ENCODE data around the gene PDCD6IP. TPM values are rescaled to one million over a fixed set of nuclear protein-coding genes. Genes with fewer than 3 reads are reported as not detected.

PDCD6IP gene
- total RNA-seq, 2 experiments from 2014 or later: 163 to 168 TPM

GRCh38 chr3:33799202-33799551, 747 bp downstream of the PDCD6IP start:
- CTCF ChIA-PET: interaction anchor here (1.2 to 4.0 kb wide), 5 partner anchors 8 to 154 kb away, joined by 3 to 28 read pairs (median 3); no protein-coding TSS in a partner anchor
- POLR2A ChIA-PET: interaction anchor here (0.5 to 1.2 kb wide), 3 partner anchors 82 to 737 kb away, joined by 3 read pairs; no protein-coding TSS in a partner anchor
- intact Hi-C loops (cut with micrococcal nuclease): loop anchor here (2.0 to 10.0 kb wide), 5 partner anchors 80 to 1114 kb away; partner anchors contain the start of genes CCR4, CLASP2, CNOT10 and CRTAP

GRCh38 chr3:33803252-33803651, 4.8 kb downstream of the PDCD6IP start:
- Mint-ChIP-seq H3K27ac (no peak overlapping the region), H3K4me3 (no peak overlapping the region)
- CTCF ChIA-PET: no interaction called here

More at GRCh38 chr3:33799202-33799551, 747 bp downstream of the PDCD6IP start:
- H3K36me3 Mint-ChIP-seq: peaks cover 17% of the 10 kb centered on the region
- H3K4me3 Mint-ChIP-seq: peak overlapping the region; percentile 95
- H3K9me3 Mint-ChIP-seq: no peaks in the 10 kb centered on the region
- DNase-seq: no peak
- H3K27me3 Mint-ChIP-seq: no peaks in the 10 kb centered on the region
- peaks cover 61% of the 10 kb centered on the region for H3K4me1 Mint-ChIP-seq (ENCODE audit: low read depth)
- H3K27ac Mint-ChIP-seq: peak overlapping the region; percentile 89

GRCh38 chr3:33803894-33804526, 5.6 kb downstream of the PDCD6IP start:
- ChIA-PET POLR2A (no interaction called here), CTCF (interaction anchor here (1.5 kb wide), 1 partner anchor 17 kb away, joined by 4 read pairs; no protein-coding TSS in a partner anchor)
- H3K36me3 Mint-ChIP-seq: peaks cover 24% of the 10 kb centered on the region
- no peaks in the 10 kb centered on the region for H3K27me3 Mint-ChIP-seq
- H3K27ac Mint-ChIP-seq: no peak overlapping the region
- H3K4me1 Mint-ChIP-seq (ENCODE audit: low read depth): peaks cover 79% of the 10 kb centered on the region
- no peak overlapping the region for H3K4me3 Mint-ChIP-seq
- no peak for DNase-seq
- no peaks in the 10 kb centered on the region for H3K9me3 Mint-ChIP-seq
- intact Hi-C loops (cut with micrococcal nuclease): no loop called here

More at GRCh38 chr3:33803252-33803651, 4.8 kb downstream of the PDCD6IP start:
- peaks cover 26% of the 10 kb centered on the region for H3K36me3 Mint-ChIP-seq
- no peaks in the 10 kb centered on the region for H3K27me3 Mint-ChIP-seq
- POLR2A ChIA-PET: no interaction called here
- no peaks in the 10 kb centered on the region for H3K9me3 Mint-ChIP-seq
- H3K4me1 Mint-ChIP-seq (ENCODE audit: low read depth): peaks cover 73% of the 10 kb centered on the region
- DNase-seq: no peak
- intact Hi-C loops (cut with micrococcal nuclease): no loop called here

GRCh38 chr3:33807191-33807590, 8.8 kb downstream of the PDCD6IP start:
- H3K27ac Mint-ChIP-seq: no peak overlapping the region
- H3K9me3 Mint-ChIP-seq: no peaks in the 10 kb centered on the region
- ChIA-PET CTCF (interaction anchor here (1.0 kb wide), 1 partner anchor 20 kb away, joined by 3 read pairs; no protein-coding TSS in a partner anchor), POLR2A (interaction anchor here (0.7 kb wide), 1 partner anchor 9 kb away, joined by 3 read pairs; the partner anchor contains the start of gene PDCD6IP)
- no peaks in the 10 kb centered on the region for H3K27me3 Mint-ChIP-seq
- H3K36me3 Mint-ChIP-seq: peaks cover 21% of the 10 kb centered on the region
- H3K4me1 Mint-ChIP-seq (ENCODE audit: low read depth): peaks cover 77% of the 10 kb centered on the region
- DNase-seq: no peak
- intact Hi-C loops (cut with micrococcal nuclease): no loop called here
- H3K4me3 Mint-ChIP-seq: no peak overlapping the region

- Mint-ChIP-seq H3K4me1 (ENCODE audit: low read depth) (peaks cover 64% of the 10 kb centered on the region), H3K36me3 (peaks cover 19% of the 10 kb centered on the region), H3K27ac (no peak overlapping the region), H3K4me3 (no peak overlapping the region), H3K9me3 (no peaks in the 10 kb centered on the region), H3K27me3 (no peaks in the 10 kb centered on the region)
- intact Hi-C loops (cut with micrococcal nuclease): loop anchor here (1.0 kb wide), 1 partner anchor 10 kb away; the partner anchor contains the start of gene PDCD6IP
- ChIA-PET CTCF (interaction anchor here (1.8 kb wide), 1 partner anchor 10 kb away, joined by 6 read pairs; the partner anchor contains the start of gene PDCD6IP), POLR2A (no interaction called here)
- DNase-seq: peak; percentile 26
Observed at GRCh38 chr3:33808559-33808958, 10.1 kb downstream of the PDCD6IP start.

- Mint-ChIP-seq H3K9me3 (no peaks in the 10 kb centered on the region), H3K4me3 (no peak overlapping the region), H3K36me3 (peaks cover 12% of the 10 kb centered on the region), H3K4me1 (ENCODE audit: low read depth) (peaks cover 52% of the 10 kb centered on the region), H3K27me3 (no peaks in the 10 kb centered on the region), H3K27ac (no peak overlapping the region)
- ChIA-PET POLR2A (interaction anchor here (1.0 kb wide), 1 partner anchor 12 kb away, joined by 4 read pairs; the partner anchor contains the start of gene PDCD6IP), CTCF (no interaction called here)
- intact Hi-C loops (cut with micrococcal nuclease): no loop called here
- no peak for DNase-seq
Observed at GRCh38 chr3:33810545-33810944, 12.1 kb downstream of the PDCD6IP start.

- Mint-ChIP-seq H3K4me3 (no peak overlapping the region), H3K9me3 (no peaks in the 10 kb centered on the region), H3K27ac (no peak overlapping the region), H3K36me3 (peaks cover 34% of the 10 kb centered on the region), H3K27me3 (no peaks in the 10 kb centered on the region), H3K4me1 (ENCODE audit: low read depth) (peaks cover 8% of the 10 kb centered on the region)
- ChIA-PET POLR2A (no interaction called here), CTCF (no interaction called here)
- intact Hi-C loops (cut with micrococcal nuclease): no loop called here
- DNase-seq: no peak
Observed at GRCh38 chr3:33821989-33822388, 23.6 kb downstream of the PDCD6IP start.

- H3K36me3 Mint-ChIP-seq: peaks cover 44% of the 10 kb centered on the region
- peaks cover 6% of the 10 kb centered on the region for H3K4me1 Mint-ChIP-seq (ENCODE audit: low read depth)
- POLR2A ChIA-PET: no interaction called here
- H3K4me3 Mint-ChIP-seq: no peak overlapping the region
- intact Hi-C loops (cut with micrococcal nuclease): no loop called here
- no peaks in the 10 kb centered on the region for H3K27me3 Mint-ChIP-seq
- H3K27ac Mint-ChIP-seq: no peak overlapping the region
- H3K9me3 Mint-ChIP-seq: no peaks in the 10 kb centered on the region
- DNase-seq: no peak
- CTCF ChIA-PET: no interaction called here
Observed at GRCh38 chr3:33823821-33824220, 25.4 kb downstream of the PDCD6IP start.

- DNase-seq: no peak
- Mint-ChIP-seq H3K27ac (no peak overlapping the region), H3K4me3 (no peak overlapping the region), H3K36me3 (peaks cover 44% of the 10 kb centered on the region), H3K9me3 (no peaks in the 10 kb centered on the region), H3K27me3 (no peaks in the 10 kb centered on the region), H3K4me1 (ENCODE audit: low read depth) (peaks cover 3% of the 10 kb centered on the region)
- POLR2A ChIA-PET: no interaction called here
- CTCF ChIA-PET: no interaction called here
- intact Hi-C loops (cut with micrococcal nuclease): no loop called here
Observed at GRCh38 chr3:33825111-33825510, 26.7 kb downstream of the PDCD6IP start.

- Mint-ChIP-seq H3K9me3 (no peaks in the 10 kb centered on the region), H3K36me3 (peaks cover 52% of the 10 kb centered on the region), H3K4me3 (no peak overlapping the region), H3K4me1 (ENCODE audit: low read depth) (peaks cover 12% of the 10 kb centered on the region), H3K27me3 (no peaks in the 10 kb centered on the region), H3K27ac (no peak overlapping the region)
- POLR2A ChIA-PET: no interaction called here
- no peak for DNase-seq
- intact Hi-C loops (cut with micrococcal nuclease): no loop called here
- CTCF ChIA-PET: no interaction called here
Observed at GRCh38 chr3:33826206-33826605, 27.8 kb downstream of the PDCD6IP start.

- POLR2A ChIA-PET: no interaction called here
- Mint-ChIP-seq H3K27ac (no peak overlapping the region), H3K4me1 (ENCODE audit: low read depth) (peaks cover 17% of the 10 kb centered on the region), H3K4me3 (no peak overlapping the region), H3K27me3 (no peaks in the 10 kb centered on the region), H3K9me3 (no peaks in the 10 kb centered on the region), H3K36me3 (peaks cover 53% of the 10 kb centered on the region)
- CTCF ChIA-PET: no interaction called here
- DNase-seq: no peak
- intact Hi-C loops (cut with micrococcal nuclease): no loop called here
Observed at GRCh38 chr3:33826688-33827087, 28.3 kb downstream of the PDCD6IP start.

- no peak overlapping the region for H3K4me3 Mint-ChIP-seq
- H3K4me1 Mint-ChIP-seq (ENCODE audit: low read depth): peaks cover 33% of the 10 kb centered on the region
- intact Hi-C loops (cut with micrococcal nuclease): loop anchor here (2.0 kb wide), 1 partner anchor 17 kb away; no protein-coding TSS in a partner anchor
- CTCF ChIA-PET: no interaction called here
- POLR2A ChIA-PET: no interaction called here
- no peak overlapping the region for H3K27ac Mint-ChIP-seq
- no peaks in the 10 kb centered on the region for H3K27me3 Mint-ChIP-seq
- peaks cover 41% of the 10 kb centered on the region for H3K36me3 Mint-ChIP-seq
- no peaks in the 10 kb centered on the region for H3K9me3 Mint-ChIP-seq
- DNase-seq: no peak
Observed at GRCh38 chr3:33829720-33830119, 31.3 kb downstream of the PDCD6IP start.

- H3K27me3 Mint-ChIP-seq: no peaks in the 10 kb centered on the region
- POLR2A ChIA-PET: no interaction called here
- intact Hi-C loops (cut with micrococcal nuclease): loop anchor here (2.0 kb wide), 1 partner anchor 18 kb away; no protein-coding TSS in a partner anchor
- peak overlapping the region; percentile 23 for H3K27ac Mint-ChIP-seq
- H3K4me1 Mint-ChIP-seq (ENCODE audit: low read depth): peaks cover 30% of the 10 kb centered on the region
- CTCF ChIA-PET: no interaction called here
- H3K36me3 Mint-ChIP-seq: peaks cover 44% of the 10 kb centered on the region
- no peaks in the 10 kb centered on the region for H3K9me3 Mint-ChIP-seq
- DNase-seq: no peak
- H3K4me3 Mint-ChIP-seq: no peak overlapping the region
Observed at GRCh38 chr3:33831053-33831452, 32.6 kb downstream of the PDCD6IP start.

Data from activated CD4-positive, alpha-beta memory T cell treated with anti-CD3 and anti-CD28 coated beads for 36 hours (primary cell).